H9 (cell line): ENCODE results near the gene LPAR1. TPM values are rescaled to one million over a fixed set of nuclear protein-coding genes. Genes with fewer than 3 reads are reported as not detected.
A peak's percentile ranks its signal among the peaks of the same experiment; 100 is the strongest.

ENCODE experiments used
- DNase-seq: peaks from one replicate; pipeline ENCODE4 v3.0.0-alpha.2; 2017
- H2AFZ ChIP-seq: one replicate; pipeline ENCODE4 v1.6.1; 2013; ENCODE audit warnings: mild to moderate bottlenecking, low read length, control low read depth, moderate library complexity
- H2AK5ac ChIP-seq: 2 replicates; pipeline ENCODE4 v1.6.1; 2013; ENCODE audit warnings: low read length, control low read depth, mixed read lengths; ENCODE audit not compliant: insufficient read length
- H2BK120ac ChIP-seq: one replicate; pipeline ENCODE4 v1.6.1; 2013; ENCODE audit warnings: low read depth, mild to moderate bottlenecking, low read length, control low read depth, inconsistent platforms; ENCODE audit not compliant: poor library complexity, severe bottlenecking
- H2BK12ac ChIP-seq: 2 replicates; pipeline ENCODE4 v1.6.1; 2013; ENCODE audit warnings: low read length, control low read depth, mixed read lengths, low read depth; ENCODE audit not compliant: insufficient read length
- H2BK15ac ChIP-seq: 2 replicates; pipeline ENCODE4 v1.6.1; 2013; ENCODE audit warnings: low read depth, low read length, control low read depth
- H2BK20ac ChIP-seq: one replicate; pipeline ENCODE4 v1.6.1; 2013; ENCODE audit warnings: low read depth, mild to moderate bottlenecking, low read length, control low read depth, inconsistent platforms; ENCODE audit not compliant: poor library complexity, severe bottlenecking
- H2BK5ac ChIP-seq: 2 replicates; pipeline ENCODE4 v1.6.1; 2013; ENCODE audit warnings: low read length, control low read depth, mixed read lengths; ENCODE audit not compliant: insufficient read length
- H3K14ac ChIP-seq: 2 replicates; pipeline ENCODE4 v1.6.1; 2013; ENCODE audit warnings: low read length, control low read depth; ENCODE audit not compliant: insufficient read depth
- H3K18ac ChIP-seq: 2 replicates; pipeline ENCODE4 v1.6.1; 2013; ENCODE audit warnings: low read depth, mild to moderate bottlenecking, mixed read lengths, low read length, control low read depth; ENCODE audit not compliant: insufficient read length
- H3K23ac ChIP-seq: 2 replicates; pipeline ENCODE4 v1.6.1; 2013; ENCODE audit warnings: low read length, control low read depth, mixed read lengths, low read depth; ENCODE audit not compliant: insufficient read length
- H3K23me2 ChIP-seq: 2 replicates; pipeline ENCODE4 v1.6.1; 2013; ENCODE audit warnings: low read depth, mild to moderate bottlenecking, mixed read lengths, low read length, control low read depth; ENCODE audit not compliant: insufficient read length, poor library complexity, severe bottlenecking
- H3K27ac ChIP-seq: 2 replicates; pipeline ENCODE4 v1.5.1; 2013; ENCODE audit warnings: low read length, control low read depth, mixed read lengths, low read depth; ENCODE audit not compliant: insufficient read length
- H3K27me3 ChIP-seq: 2 replicates; pipeline ENCODE4 v1.6.1; 2013; ENCODE audit warnings: low read length, control low read depth, inconsistent platforms; ENCODE audit not compliant: insufficient read depth
- H3K4ac ChIP-seq: 2 replicates; pipeline ENCODE4 v1.6.1; 2013; ENCODE audit warnings: low read depth, mild to moderate bottlenecking, control low read depth, inconsistent platforms, low read length, moderate library complexity
- H3K4me1 ChIP-seq: 2 replicates; pipeline ENCODE4 v1.6.1; 2013; ENCODE audit warnings: low read length, control low read depth, inconsistent platforms; ENCODE audit not compliant: insufficient read depth
- H3K4me2 ChIP-seq: 2 replicates; pipeline ENCODE4 v1.6.1; 2013; ENCODE audit warnings: low read length, control low read depth, mixed read lengths; ENCODE audit not compliant: insufficient read length, insufficient read depth
- H3K56ac ChIP-seq: 2 replicates; pipeline ENCODE4 v1.6.1; 2013; ENCODE audit warnings: low read depth, mild to moderate bottlenecking, mixed read lengths, low read length, control low read depth; ENCODE audit not compliant: insufficient read length
- H3K79me1 ChIP-seq: 2 replicates; pipeline ENCODE4 v1.6.1; 2013; ENCODE audit warnings: low read depth, mild to moderate bottlenecking, moderate library complexity, low read length, control low read depth, inconsistent platforms; ENCODE audit not compliant: insufficient read depth, poor library complexity, severe bottlenecking
- H3K79me2 ChIP-seq: 2 replicates; pipeline ENCODE4 v1.6.1; 2013; ENCODE audit warnings: low read length, control low read depth, inconsistent platforms; ENCODE audit not compliant: insufficient read depth
- H3K9ac ChIP-seq: 2 replicates; pipeline ENCODE4 v1.6.1; 2013; ENCODE audit warnings: low read length, control low read depth, mixed read lengths; ENCODE audit not compliant: insufficient read length; ENCODE audit errors: extremely low read depth
- H3K9me3 ChIP-seq: one replicate; pipeline ENCODE4 v1.6.1; 2013; ENCODE audit warnings: low read depth, low read length, inconsistent platforms; ENCODE audit not compliant: control insufficient read depth
- H3T11ph ChIP-seq: one replicate; pipeline ENCODE4 v1.6.1; 2013; ENCODE audit warnings: mild to moderate bottlenecking, low read length, control low read depth, inconsistent platforms
- H4K20me1 ChIP-seq: one replicate; pipeline ENCODE4 v1.6.1; 2013; ENCODE audit not compliant: control insufficient read depth, insufficient read length, insufficient read depth
- H4K5ac ChIP-seq: 2 replicates; pipeline ENCODE4 v1.6.1; 2013; ENCODE audit warnings: low read depth, mild to moderate bottlenecking, mixed read lengths, low read length, control low read depth; ENCODE audit not compliant: insufficient read length
- H4K8ac ChIP-seq: replicated peaks from 2 replicates; pipeline ENCODE4 v1.6.1; 2013; ENCODE audit warnings: low read length, control low read depth, mixed read lengths, low read depth; ENCODE audit not compliant: insufficient read length
- H4K91ac ChIP-seq: 2 replicates; pipeline ENCODE4 v1.6.1; 2013; ENCODE audit warnings: low read depth, mild to moderate bottlenecking, moderate library complexity, mixed read lengths, low read length, control low read depth; ENCODE audit not compliant: insufficient read length
- H3K27ac Mint-ChIP-seq, 3 experiments: 2 replicates in 2 of 3; 3 replicates in 1 of 3; pipeline ENCODE4 v1.8.0; 2020 to 2021; ENCODE audit warnings: mixed read lengths in 3 of 3, mild to moderate bottlenecking in 1 of 3, moderate library complexity in 1 of 3
- H3K27me3 Mint-ChIP-seq: 2 replicates; pipeline ENCODE4 v1.8.0; 2021; ENCODE audit warnings: low read depth, mild to moderate bottlenecking, moderate library complexity, mixed read lengths
- H3K36me3 Mint-ChIP-seq, 3 experiments: 2 replicates in 2 of 3; 3 replicates in 1 of 3; pipeline ENCODE4 v1.8.0; 2020 to 2021; ENCODE audit warnings: low read depth in 3 of 3, mixed read lengths in 3 of 3; ENCODE audit not compliant: insufficient read depth in 1 of 3
- H3K4me1 Mint-ChIP-seq, 2 experiments: 2 replicates each; pipeline ENCODE4 v1.8.0; 2020; ENCODE audit warnings: mixed read lengths in 2 of 2
- H3K4me3 Mint-ChIP-seq, 2 experiments: 2 replicates in 1 of 2; 3 replicates in 1 of 2; pipeline ENCODE4 v1.8.0; 2020 to 2021; ENCODE audit warnings: mild to moderate bottlenecking in 2 of 2, mixed read lengths in 2 of 2, moderate library complexity in 1 of 2
- H3K9me3 Mint-ChIP-seq, 2 experiments: 2 replicates in 1 of 2; 3 replicates in 1 of 2; pipeline ENCODE4 v1.8.0; 2020; ENCODE audit warnings: mild to moderate bottlenecking in 2 of 2, mixed read lengths in 2 of 2, moderate library complexity in 1 of 2
- CTCF ChIP-seq: fragments of 200-600 bp; sonication (generic); conservative IDR thresholded peaks from 3 replicates; pipeline ENCODE4 v1.8.0; 2021; ENCODE audit warnings: antibody characterized with exemption, mild to moderate bottlenecking
- WGBS: extraction: QIAGEN DNeasy Blood & Tissue Kit; methylation state at CpG from one replicate; pipeline ENCODE4 v1.1.7; 2013; ENCODE audit warnings: missing lambda C conversion rate, low lambda C conversion rate, mixed read lengths; ENCODE audit not compliant: insufficient read length; ENCODE audit errors: extremely low coverage; 5-methylcytosine and 5-hydroxymethylcytosine counted together
- total RNA-seq: library from RNA; stranded (reverse); gene quantifications from 2 replicates; pipeline ENCODE4 v1.2.1, GENCODE V29; 2021

LPAR1 gene
- total RNA-seq, 1 experiment from 2014 or later = 1.3 TPM

- peak overlapping the region in 1 of 3 experiments; percentile 48; a peak in 1 of 7 replicates for H3K27ac Mint-ChIP-seq
- H3K27me3 ChIP-seq = no peaks in the 10 kb centered on the region
- no peak overlapping the region for H3K4ac ChIP-seq
- H2AK5ac ChIP-seq = no peak overlapping the region
- H2BK12ac ChIP-seq = no peak overlapping the region
- no peak overlapping the region for H3K18ac ChIP-seq
- H2BK120ac ChIP-seq = no peak overlapping the region
- H3K4me1 ChIP-seq = no peaks in the 10 kb centered on the region
- H3K9me3 Mint-ChIP-seq = no peaks in the 10 kb centered on the region
- no peaks in the 10 kb centered on the region; a peak in 1 of 7 replicates for H3K36me3 Mint-ChIP-seq
- no peak overlapping the region for H4K8ac ChIP-seq
- no peak overlapping the region for H3K4me3 Mint-ChIP-seq
- no peak overlapping the region for H2BK15ac ChIP-seq
- no peak overlapping the region for H3K27ac ChIP-seq
- H2BK20ac ChIP-seq = no peak overlapping the region
- no peaks in the 10 kb centered on the region for H4K20me1 ChIP-seq
- no peak for DNase-seq
- H3K79me1 ChIP-seq = no peaks in the 10 kb centered on the region
- H3K23me2 ChIP-seq = no peaks in the 10 kb centered on the region
- WGBS = no CpG with 5 or more reads among the region's 4 CpGs
- no peaks in the 10 kb centered on the region for H3K27me3 Mint-ChIP-seq
- no peaks in the 10 kb centered on the region for H3K9me3 ChIP-seq
- no peak overlapping the region for H3K9ac ChIP-seq
- H3K56ac ChIP-seq = no peak overlapping the region
- H3K4me2 ChIP-seq = no peak overlapping the region
- no peak for TF ChIP-seq CTCF
- H3K4me1 Mint-ChIP-seq = 0 out of 4 replicates have a peak, but pooled peaks cover 0 to 4% of the 10 kb centered on the region in 2 experiments
- H3T11ph ChIP-seq = no peak overlapping the region
- H3K23ac ChIP-seq = no peak overlapping the region
- no peak overlapping the region for H3K14ac ChIP-seq
- H4K5ac ChIP-seq = no peak overlapping the region
- no peak overlapping the region for H2AFZ ChIP-seq
- no peaks in the 10 kb centered on the region for H3K79me2 ChIP-seq
- no peak overlapping the region for H4K91ac ChIP-seq
- H2BK5ac ChIP-seq = no peak overlapping the region
These were observed 104.8 kb downstream of the LPAR1 start for GRCh38 chr9:110933350-110934001.
